ENCODE measurements around the gene CAMK2G. TPM values are rescaled to one million over a fixed set of nuclear protein-coding genes. Genes with fewer than 3 reads are reported as not detected.

CAMK2G gene
- total and polyA plus RNA-seq, 7 donors, result 14.4 to 221 (median 153) TPM

GRCh38 chr10:73876157-73876556 lies 1.8 kb upstream of the CAMK2G start:
- Histone ChIP-seq H3K36me3 (peaks cover 0 to 3% (median 0%) of the 10 kb centered on the region in 4 donors), H3K27me3 (no peaks in the 10 kb centered on the region), H3K4me3 (no peak overlapping the region), H3K9me3 (no peaks in the 10 kb centered on the region), H3K27ac (peak overlapping the region; percentile 29 to 94 (median 70)), H3K4me1 (peaks cover 0 to 51% (median 32%) of the 10 kb centered on the region in 4 donors)
- WGBS, 2 donors, result 83 to 89% methylated on average over 4 of the region's 4 CpGs
- TF ChIP-seq, protein P1, sequence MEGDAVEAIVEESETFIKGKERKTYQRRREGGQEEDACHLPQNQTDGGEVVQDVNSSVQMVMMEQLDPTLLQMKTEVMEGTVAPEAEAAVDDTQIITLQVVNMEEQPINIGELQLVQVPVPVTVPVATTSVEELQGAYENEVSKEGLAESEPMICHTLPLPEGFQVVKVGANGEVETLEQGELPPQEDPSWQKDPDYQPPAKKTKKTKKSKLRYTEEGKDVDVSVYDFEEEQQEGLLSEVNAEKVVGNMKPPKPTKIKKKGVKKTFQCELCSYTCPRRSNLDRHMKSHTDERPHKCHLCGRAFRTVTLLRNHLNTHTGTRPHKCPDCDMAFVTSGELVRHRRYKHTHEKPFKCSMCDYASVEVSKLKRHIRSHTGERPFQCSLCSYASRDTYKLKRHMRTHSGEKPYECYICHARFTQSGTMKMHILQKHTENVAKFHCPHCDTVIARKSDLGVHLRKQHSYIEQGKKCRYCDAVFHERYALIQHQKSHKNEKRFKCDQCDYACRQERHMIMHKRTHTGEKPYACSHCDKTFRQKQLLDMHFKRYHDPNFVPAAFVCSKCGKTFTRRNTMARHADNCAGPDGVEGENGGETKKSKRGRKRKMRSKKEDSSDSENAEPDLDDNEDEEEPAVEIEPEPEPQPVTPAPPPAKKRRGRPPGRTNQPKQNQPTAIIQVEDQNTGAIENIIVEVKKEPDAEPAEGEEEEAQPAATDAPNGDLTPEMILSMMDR (IDR thresholded peaks at IDR 0.05), result no peak
- TF ChIP-seq POLR2AphosphoS5 (IDR thresholded peaks at IDR 0.05) (no peak), POLR2A (IDR thresholded peaks at IDR 0.05) (no peak), EP300 (IDR thresholded peaks at IDR 0.05) (no peak)
- no peak for DNase-seq
- intact Hi-C loops (cut with DNase I), result no loop called here

- intact Hi-C loops (cut with DNase I), result no loop called here
- Histone ChIP-seq H3K9me3 (no peaks in the 10 kb centered on the region), H3K36me3 (peaks cover 0 to 13% (median 0%) of the 10 kb centered on the region in 4 donors), H3K27ac (peak overlapping the region; percentile 84 to 94 (median 92)), H3K27me3 (no peaks in the 10 kb centered on the region), H3K4me1 (peaks cover 0 to 61% (median 43%) of the 10 kb centered on the region in 4 donors), H3K4me3 (peak overlapping the region; percentile 48 to 99 (median 94))
- DNase-seq, result no peak
- no peak for TF ChIP-seq POLR2AphosphoS5 (IDR thresholded peaks at IDR 0.05)
- no peak for TF ChIP-seq POLR2A (IDR thresholded peaks at IDR 0.05)
- TF ChIP-seq, protein P1 (IDR thresholded peaks at IDR 0.05), result no peak
- TF ChIP-seq EP300 (IDR thresholded peaks at IDR 0.05), result no peak
- 24 to 38% methylated on average over 3 of the region's 3 CpGs for WGBS, 2 donors
Observed at GRCh38 chr10:73875139-73875475, 752 bp upstream of the CAMK2G start.

DNA sequence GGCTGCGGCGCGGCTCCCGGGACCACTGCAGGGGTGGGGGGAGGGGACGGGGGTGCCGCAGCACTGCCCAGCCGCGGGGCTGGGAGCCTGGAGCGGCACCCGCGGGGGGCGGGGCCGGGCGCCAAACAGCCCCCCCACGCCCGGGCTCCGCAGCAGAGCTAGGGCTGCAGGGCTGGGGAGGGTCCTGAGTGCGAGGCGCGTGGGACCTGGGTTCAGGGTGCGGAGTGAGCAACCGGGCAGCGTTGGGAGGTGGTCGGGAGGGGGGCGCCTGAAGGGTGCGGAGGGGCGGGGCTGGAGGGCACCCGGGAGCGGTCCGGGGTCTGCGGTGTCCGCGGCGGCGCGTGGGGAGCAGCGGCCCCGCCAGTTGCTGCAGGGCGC lies 528 bp downstream of the CAMK2G start:
- Histone ChIP-seq H3K4me3 (peak overlapping the region; percentile 89 to 99 (median 94)), H3K27ac (peak overlapping the region; percentile 84 to 94 (median 92)), H3K36me3 (peaks cover 0 to 24% (median 2%) of the 10 kb centered on the region in 4 donors), H3K9me3 (no peaks in the 10 kb centered on the region), H3K27me3 (no peaks in the 10 kb centered on the region), H3K4me1 (peaks cover 0 to 65% (median 53%) of the 10 kb centered on the region in 4 donors)
- intact Hi-C loops (cut with DNase I), result no loop called here
- no peak for TF ChIP-seq POLR2A (IDR thresholded peaks at IDR 0.05)
- no peak for TF ChIP-seq EP300 (IDR thresholded peaks at IDR 0.05)
- no peak for TF ChIP-seq POLR2AphosphoS5 (IDR thresholded peaks at IDR 0.05)
- TF ChIP-seq, protein P1 (IDR thresholded peaks at IDR 0.05), result no peak
- 1% methylated on average over 39 of the region's 39 CpGs for WGBS, 2 donors
- no peak for DNase-seq

- H3K9me3 ChIP-seq, result no peaks in the 10 kb centered on the region
- H3K4me1 ChIP-seq, result peaks cover 0 to 70% (median 58%) of the 10 kb centered on the region in 4 donors
- TF ChIP-seq, protein P1 (IDR thresholded peaks at IDR 0.05), result no peak
- TF ChIP-seq POLR2AphosphoS5 (IDR thresholded peaks at IDR 0.05) (no peak), POLR2A (IDR thresholded peaks at IDR 0.05) (no peak), EP300 (IDR thresholded peaks at IDR 0.05) (no peak)
- peaks cover 0 to 29% (median 4%) of the 10 kb centered on the region in 4 donors for H3K36me3 ChIP-seq
- H3K27ac ChIP-seq, result peak overlapping the region; percentile 84 to 94 (median 92)
- 33 to 35% methylated on average over 33 of the region's 33 CpGs for WGBS, 2 donors
- intact Hi-C loops (cut with DNase I), result no loop called here
- DNase-seq, result no peak
- H3K4me3 ChIP-seq, result peak overlapping the region; percentile 89 to 99 (median 94)
- H3K27me3 ChIP-seq, result no peaks in the 10 kb centered on the region
Observed at GRCh38 chr10:73873142-73873837, 1.1 kb downstream of the CAMK2G start.
